Smooth muscle cell of the brain vasculature (primary cell): Measurements from ENCODE around the gene CIAO3.
"Not testable (repeated sequence)": the region's sequence is repeated elsewhere in the genome, so short reads cannot be mapped to it uniquely, and the experiment has no call there.

ENCODE experiments used
- DNase-seq: peaks from one replicate; pipeline ENCODE4 v3.0.0-alpha.2; 2012; ENCODE audit warnings: low read depth, low spot score

Gene CIAO3

GRCh38 chr16:694187-694862, 46.5 kb downstream of the CIAO3 start:
- no peak for DNase-seq

- no peak for DNase-seq
Measured at GRCh38 chr16:693766-694165, 47.0 kb downstream of the CIAO3 start.

GRCh38 chr16:693364-693763, 47.4 kb downstream of the CIAO3 start:
- DNase-seq, result no peak

GRCh38 chr16:692356-693108, 48.3 kb downstream of the CIAO3 start:
- no peak for DNase-seq

GRCh38 chr16:691242-691641, 49.6 kb downstream of the CIAO3 start:
- not testable (repeated sequence) for DNase-seq

- no peak for DNase-seq
Measured at GRCh38 chr16:689175-689897, 51.5 kb downstream of the CIAO3 start.

GRCh38 chr16:687499-687898, 53.3 kb downstream of the CIAO3 start:
- DNase-seq, result no peak

- DNase-seq, result no peak
Measured at GRCh38 chr16:686459-687260, 54.1 kb downstream of the CIAO3 start.

- DNase-seq, result no peak
Measured at GRCh38 chr16:685967-686366, 54.8 kb downstream of the CIAO3 start.

- DNase-seq, result no peak
Measured at GRCh38 chr16:684961-685696, 55.7 kb downstream of the CIAO3 start.

GRCh38 chr16:684071-684794, 56.6 kb downstream of the CIAO3 start, which contains the start of gene JMJD8:
Gene JMJD8, minus strand, starts transcription at chr16:684334. Its CDS starts 15 bp downstream, at chr16:684319.
- peak; percentile 83 for DNase-seq

GRCh38 chr16:683396-684070, 57.3 kb downstream of the CIAO3 start:
- DNase-seq, result no peak

- no peak for DNase-seq
Measured at GRCh38 chr16:682493-683395, 58.1 kb downstream of the CIAO3 start.

- DNase-seq, result no peak
Measured at GRCh38 chr16:681746-682427, 58.9 kb downstream of the CIAO3 start.

GRCh38 chr16:680967-681745, 59.6 kb downstream of the CIAO3 start:
- DNase-seq, result no peak

GRCh38 chr16:680625-680945, 60.2 kb downstream of the CIAO3 start:
- DNase-seq, result no peak
